Tongue (tissue), 2 donors: ENCODE data around the gene ADCY3. TPM values are rescaled to one million over a fixed set of nuclear protein-coding genes. Genes with fewer than 3 reads are reported as not detected.

Source experiments
- DNase-seq: peaks from one replicate; pipeline ENCODE4 v3.0.0-alpha.2; 2015
- total RNA-seq: library from RNA; depleted of rRNA; stranded (reverse); fragments of >200 nt; gene quantifications from one replicate; pipeline ENCODE4 v1.2.3, GENCODE V29; 2014

Gene ADCY3
- total RNA-seq, 1 donor from 2014 or later, result 27.1 TPM

DNA sequence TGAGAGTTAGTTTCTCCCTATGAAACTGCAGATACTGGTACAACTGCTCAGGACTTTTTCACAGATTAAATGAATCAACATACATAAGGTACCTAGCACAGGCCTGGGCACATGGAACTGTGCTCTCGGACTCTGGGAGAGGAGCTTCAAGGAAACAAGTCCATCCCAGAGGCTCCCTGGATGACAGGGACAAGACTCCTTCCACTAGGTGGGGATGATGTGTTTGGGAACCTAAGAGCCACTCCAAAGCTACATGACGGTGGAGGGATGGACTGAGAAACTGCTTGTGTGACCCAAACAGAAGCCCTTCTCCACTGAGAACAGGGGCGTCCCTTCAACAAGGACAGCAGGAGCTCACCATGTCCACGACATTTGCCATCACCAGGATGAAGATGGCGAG lies 89.7 kb downstream of the ADCY3 start:
- no peak for DNase-seq

DNA sequence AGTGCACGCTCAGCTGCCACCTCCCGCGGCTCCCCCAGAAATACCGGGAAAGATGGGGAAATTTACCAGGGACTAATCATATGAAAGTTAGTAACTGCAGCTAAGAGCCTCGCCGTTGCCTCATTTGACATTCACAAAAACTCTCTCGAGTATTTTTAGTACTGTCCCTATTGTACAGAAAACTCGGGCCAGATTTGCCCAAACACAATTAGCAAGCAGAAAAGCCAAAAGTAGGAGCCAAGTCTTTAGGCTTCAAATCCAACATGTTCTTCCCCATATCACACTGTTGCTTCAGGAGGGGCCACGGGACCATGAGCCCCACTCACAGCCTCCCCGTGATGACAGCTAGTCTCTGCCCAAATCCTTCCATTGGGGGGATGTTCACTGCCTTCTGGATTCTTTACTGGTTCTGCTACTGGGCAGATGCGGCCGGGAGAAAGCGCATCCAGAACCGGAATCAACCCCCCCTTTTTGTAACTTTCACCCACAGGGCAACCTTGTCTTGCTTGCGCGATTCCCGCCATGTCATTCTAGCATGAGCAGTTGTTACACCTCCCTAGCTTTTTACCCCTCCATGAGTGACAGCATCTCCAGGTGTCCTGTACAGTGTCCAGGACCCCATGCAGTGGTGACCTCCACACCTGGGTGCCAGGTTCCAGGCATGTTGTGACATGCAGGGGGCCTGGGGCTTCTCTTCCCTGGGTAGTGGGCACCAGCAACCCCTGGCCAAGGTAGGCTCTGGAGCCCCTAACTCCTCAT lies 91.6 kb downstream of the ADCY3 start:
- no peak for DNase-seq

DNA sequence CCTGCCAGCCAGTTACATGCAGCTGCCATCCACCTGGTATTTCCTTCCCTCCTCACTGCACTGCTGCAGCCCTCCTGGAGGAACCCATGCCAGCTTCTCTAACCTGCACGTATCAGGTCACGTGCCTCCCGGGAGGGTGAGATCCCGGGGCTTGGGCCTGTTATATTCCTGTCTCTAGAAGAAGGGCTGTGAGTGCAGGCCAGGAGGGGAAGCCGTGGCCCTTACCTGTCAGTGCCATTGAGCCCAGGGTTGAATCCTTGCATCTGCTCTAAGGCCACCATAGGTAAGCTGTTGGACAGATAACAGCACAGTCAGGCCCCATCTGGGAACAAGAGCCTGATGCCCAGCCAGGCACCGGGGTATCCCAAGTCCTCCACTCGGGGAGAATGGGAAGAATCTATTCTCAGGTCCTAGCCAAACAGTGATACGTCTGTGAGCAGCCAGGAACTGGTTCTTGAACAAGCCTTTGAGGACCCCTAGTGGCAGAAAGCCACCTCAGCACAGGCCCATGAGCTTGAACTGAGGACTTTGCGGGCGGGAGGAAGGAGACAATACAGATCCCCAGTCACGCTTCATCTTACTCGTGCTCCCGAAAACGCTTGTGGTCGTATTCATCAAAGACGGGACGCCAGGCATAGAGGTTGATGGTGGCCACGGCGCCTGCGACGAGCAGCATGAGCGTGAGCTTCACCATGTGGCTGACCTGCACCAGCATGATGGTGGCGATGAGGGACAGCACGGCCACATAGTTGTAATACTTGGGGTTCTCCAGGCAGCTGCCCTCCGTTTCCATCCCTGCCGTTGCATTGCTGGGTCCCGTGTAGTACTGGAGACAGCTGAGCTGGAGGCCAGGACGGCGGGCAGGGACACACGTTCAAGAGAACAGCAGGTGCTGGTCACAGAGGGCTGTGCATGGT lies 92.5 kb downstream of the ADCY3 start:
- peak; percentile 96 for DNase-seq

DNA sequence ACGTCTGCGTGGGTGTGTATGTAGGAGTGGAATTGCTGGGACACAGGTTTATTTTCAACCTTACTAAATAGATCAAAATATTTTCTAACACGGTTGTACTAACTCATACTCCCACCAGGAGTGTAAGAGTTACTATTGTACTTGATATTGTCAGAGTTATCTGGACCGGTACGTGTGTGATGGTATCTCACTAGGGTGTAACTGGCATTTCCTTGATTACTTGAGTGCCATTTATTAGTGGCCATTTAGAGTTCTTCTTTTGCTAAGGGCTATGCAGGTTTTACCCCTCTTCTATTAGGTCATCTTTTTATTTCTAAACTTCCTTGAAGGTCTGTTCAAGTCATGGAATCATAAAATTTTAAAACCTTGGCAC lies 93.3 kb downstream of the ADCY3 start:
- DNase-seq, result no peak

DNA sequence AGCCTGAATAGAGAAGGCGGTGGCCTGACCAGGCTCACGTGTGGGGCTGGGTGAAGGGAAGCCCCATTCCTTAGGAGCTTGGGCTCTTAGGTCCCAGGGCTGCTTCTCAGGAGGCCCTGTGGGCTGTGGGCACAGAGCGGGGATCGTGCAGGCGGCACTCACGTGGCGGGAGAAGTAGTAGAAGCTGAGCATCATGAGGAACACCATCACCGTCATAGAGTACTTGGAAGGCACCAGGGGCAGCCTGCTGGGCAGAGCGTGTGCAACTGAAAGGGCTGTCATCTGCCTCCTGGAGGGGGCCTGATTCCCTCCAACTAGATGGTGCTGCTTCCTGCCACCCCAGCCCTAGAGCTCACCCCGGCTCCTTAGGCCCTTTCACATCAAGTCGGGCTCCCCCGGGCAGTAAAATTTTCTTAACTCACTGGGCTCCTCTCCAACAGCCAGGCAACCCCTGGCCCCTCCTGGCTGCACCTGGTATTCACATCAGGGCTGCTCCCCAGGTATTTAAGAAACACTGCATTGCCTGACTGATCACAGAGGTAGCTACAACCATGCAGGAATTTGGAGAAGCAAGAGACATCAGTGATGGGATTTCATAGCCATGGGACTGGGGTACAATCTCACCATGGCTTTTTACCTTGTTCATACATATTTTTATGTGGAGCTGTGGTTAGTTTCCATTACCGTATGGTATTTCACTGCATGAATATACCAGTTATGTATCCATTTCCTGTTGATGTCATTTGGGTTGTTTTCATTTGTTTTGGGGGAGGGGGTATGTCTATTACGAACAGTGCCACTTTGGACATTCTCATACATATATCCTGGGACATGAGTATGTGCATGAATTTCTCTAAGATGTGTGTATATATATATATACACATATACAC lies 93.9 kb downstream of the ADCY3 start:
- no peak for DNase-seq

DNA sequence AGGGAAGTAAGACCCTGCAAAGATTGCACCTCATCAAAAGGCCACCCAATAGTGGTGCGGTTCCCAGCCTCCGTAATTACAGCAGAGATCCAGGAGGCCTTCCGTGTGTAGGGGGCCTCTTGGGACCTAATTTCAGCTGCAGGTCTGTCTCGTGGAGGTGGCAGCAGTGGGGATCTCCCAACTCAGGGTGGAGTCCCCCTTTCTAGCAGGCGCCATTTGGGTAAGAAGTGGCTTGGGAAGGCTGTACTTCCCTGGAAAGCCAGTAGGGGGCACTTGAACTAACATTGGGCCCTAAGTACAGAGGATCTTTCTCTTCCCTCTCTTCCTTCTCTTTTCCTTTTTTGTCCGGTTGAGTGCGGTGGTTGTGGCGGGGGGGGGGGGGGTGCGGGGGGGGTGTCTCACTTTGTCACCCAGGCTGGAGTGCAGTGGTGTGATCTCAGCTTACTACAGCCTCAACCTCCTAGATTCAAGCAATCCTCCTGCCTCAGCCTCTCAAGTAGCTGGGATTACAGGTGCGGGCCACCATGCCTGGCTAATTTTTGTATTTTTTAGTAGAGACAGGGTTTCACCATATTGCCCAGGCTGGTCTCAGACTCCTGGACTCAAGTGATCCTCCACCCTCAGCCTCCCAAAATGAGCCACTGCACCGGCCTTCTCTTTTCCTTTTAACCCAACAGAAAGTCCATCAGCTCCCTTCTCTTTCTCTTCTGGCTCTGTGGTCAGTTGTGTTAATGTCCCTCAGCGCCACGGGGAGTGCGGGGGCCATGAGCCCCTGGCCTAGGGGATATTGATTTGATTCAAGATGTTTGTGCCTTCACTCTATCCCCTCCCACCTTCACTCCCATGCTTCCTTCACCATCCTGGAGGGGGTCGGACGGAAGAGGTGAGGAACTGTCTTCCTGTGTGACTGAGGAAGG lies 94.8 kb downstream of the ADCY3 start:
- no peak for DNase-seq

DNA sequence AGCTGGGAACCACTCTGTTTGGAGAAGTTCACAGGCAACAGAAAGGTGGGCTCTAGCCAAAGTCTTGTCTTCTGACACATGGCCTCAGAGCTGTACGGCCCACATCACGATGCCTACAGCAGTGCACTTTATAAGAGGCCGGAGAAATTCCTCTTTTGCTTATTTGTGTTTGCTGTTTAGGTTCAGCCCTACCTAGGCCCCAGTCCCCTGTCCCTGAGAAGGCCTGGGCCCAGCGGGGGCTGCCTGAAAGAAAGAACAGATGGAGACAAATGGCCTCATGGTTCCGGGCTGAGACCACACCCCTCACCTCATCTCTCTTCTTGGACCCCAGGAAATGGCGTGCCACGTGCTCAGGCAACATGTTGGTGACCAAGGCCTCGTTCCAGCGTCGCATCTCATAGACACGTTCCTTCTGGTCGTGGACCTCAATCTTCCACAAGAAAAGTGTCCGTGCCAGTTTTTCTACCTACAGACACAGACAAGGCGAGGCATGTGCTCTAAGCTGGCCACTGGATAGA lies 95.9 kb downstream of the ADCY3 start:
- no peak for DNase-seq

DNA sequence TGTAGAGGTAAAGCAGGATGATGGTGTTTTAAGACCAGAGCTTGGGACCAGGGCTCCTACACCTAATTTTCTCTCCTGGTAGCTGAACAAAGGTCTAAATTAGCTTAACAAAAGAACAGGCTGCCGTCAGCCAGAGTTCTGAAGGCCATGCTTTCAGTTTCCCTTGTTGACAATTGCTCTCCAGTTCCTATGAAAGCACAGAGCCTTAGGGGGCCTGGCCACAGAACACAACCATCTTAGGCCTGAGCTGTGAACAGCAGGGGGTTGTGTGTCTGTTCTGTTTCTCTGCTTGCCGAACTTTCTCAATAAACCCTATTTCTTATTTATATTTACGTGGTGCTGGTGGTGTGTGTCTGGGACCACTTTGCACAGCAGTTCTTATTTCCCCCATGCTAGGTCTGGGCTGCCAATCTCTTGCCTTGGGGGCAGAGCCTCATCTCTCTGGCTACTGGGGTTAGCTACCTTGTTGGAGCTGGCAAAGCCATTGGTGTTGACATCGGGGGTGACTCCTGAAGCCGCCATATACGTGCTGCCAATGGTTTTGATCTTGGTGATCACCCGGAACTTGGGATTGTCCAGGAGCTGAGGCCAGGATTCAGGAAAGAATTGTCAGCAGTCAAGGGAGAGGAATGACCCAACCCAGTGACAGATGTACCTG lies 97.9 kb downstream of the ADCY3 start:
- DNase-seq, result no peak

DNA sequence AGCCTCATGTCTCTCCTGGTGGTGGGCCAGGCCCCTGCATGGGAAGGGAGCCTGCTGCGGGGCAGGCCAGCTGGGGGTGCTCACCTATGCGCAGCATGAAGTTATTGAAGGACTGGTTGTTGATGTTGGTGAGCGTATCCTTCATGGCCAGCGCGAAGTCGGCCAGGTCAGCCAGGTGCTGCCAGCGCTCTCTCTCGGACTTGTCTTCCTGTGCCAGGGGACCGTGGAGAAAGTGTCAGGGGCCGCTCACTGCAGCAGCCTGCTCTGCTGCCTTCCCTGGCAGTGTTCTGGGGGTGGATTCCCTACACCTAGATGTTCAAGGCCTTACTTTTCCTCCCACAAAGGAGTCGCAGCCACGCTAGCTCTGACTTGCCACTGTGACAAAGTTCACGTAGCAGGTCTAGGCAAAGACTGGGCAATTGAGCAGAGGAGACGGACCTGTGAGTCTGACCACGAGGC lies 98.6 kb downstream of the ADCY3 start:
- no peak for DNase-seq

DNA sequence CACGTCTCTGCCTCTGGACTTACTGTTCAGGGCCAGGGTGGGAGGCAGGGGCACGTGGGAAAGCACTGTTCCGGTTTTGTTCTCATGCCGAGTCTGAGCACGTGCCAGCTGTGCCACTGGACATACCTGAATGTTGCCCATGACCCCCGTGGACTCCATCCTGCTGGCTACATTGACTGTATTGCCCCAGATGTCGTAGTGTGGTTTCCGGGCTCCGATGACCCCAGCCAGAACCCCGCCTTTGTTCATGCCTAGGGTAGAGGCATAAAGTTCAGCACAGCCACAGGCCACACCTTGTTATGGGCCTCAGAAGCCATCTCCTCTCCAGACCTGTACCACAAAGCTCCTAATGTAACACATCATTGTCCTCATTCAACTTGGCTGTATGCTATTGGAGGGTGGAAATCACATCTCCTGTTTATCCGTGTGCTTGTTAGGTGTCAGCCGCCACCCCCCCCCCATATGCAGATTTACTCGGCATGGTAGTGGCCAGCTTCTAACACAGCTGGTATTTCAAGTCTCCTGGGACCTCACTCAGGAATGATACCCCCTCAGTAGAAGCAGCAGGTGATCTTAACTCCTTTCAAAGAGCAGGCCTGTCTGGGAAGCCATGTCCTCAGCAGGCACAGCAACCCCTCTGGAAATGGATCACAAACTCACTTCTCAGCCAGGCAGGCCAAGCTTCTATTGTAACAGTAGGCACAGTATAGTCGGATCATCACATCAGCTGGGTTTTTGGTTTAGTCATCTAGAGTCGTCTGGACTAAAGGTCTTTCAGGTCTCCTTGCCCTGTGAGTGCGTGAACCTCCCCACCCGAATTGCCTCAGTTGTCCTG lies 99.2 kb downstream of the ADCY3 start:
- DNase-seq, result no peak

DNA sequence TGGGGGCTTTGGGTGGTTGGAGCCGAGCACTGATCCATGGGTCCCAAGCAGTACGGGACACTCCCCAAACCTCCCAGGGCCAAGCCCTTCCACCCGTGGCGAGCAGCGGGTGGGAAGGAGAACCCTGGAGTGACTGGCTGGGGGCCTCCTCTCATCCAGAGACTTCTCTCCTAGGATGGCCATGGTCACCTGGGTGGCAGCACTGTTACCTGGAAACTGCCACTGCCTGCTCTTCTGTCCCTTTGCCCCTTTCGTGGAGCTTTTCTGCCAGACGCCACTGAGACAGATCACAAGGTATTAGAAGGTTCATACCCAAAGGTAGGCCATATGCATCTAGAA lies 99.9 kb downstream of the ADCY3 start:
- no peak for DNase-seq

DNA sequence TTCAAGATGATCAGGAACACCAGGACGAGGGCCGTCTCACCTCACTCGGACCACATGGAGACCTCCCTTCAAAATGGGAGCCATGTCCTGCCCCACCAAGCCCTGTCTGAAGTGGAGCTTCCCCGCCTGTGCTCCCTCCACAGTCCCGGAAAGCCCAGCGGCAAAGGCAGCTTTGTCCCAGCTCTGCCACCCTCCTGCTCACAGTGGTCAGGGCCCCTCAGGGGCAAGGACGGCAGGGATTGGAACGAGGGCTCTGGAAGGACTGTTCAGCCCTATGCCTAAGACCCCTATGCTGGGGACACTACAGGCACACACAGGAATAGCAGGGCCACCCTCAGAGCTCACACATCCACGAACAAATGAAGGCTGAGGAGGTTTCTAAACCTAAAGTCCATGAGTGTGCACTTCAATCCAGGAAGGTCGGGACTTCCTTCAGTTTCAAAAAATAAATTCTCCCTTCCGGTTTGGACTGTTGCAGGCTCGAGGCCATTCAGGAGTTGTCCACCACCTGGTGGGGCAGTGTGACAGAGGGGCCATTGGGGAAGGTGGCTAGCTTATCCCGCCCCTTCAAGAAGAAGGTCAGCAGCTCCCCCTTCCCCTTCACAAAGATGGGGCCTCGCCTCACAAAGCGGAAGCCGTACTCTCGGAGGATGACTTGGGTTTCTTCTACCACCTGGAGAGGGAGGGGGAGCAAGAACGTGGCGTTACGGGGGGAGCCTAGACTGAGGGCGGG lies 100.4 kb downstream of the ADCY3 start:
- no peak for DNase-seq

DNA sequence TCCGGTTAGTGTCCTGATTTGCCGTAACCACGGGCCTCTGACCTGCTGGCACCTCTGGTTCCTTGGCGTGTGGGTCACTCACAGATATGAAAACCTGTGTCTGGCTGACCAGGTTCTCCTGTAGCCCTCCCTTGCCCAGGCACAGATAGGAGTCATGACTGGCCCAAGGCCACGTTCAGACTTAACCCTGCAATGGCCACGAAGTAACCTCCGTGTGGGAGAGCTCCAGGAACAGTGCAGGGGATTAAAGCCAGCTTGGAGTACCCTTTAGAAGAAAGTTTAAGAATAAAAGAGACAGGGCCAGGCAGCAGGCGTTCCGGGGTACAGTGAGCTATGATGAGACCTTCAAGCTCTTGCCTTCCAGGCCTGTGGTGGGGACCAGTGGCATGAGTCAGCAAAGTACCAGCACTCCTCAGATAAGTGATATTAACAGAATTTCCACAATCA lies 101.3 kb downstream of the ADCY3 start:
- no peak for DNase-seq

DNA sequence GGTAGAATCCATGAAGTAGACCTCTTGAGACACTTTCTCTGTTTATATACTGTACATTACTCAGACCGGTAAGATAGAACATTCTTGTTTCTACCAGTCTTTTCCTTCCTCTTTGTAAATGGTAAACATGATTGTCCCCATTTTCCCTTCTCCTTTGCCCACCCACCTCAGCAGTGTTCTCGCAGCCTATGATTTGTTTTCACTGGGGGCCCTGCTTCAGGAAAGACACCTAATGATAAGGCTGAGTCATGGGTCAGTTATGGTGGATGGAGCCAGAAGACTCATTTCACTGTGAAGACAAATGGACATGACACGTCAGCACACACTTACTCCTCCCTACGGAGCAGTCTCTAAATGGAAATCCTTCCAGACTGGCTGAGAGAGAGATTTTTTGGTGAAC lies 103.2 kb downstream of the ADCY3 start:
- no peak for DNase-seq

DNA sequence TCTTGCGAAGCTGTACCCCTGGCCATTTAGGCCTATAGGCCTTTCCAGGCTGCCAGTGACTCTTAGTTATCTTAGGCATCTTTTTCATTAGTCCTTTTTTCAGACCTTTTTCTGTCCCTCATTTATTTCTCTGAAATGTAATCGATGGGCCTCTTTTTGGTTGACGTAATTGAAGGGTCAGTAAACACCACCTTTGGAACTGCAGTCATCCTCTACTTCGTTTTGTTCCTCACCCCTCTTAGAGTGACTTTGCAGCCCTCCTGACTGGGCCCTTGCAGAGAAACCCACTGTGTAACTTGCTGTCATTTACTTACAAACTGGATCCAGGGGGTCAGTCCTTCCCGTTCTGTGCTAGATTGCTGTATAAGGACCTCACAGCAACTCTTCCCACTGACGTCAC lies 103.6 kb downstream of the ADCY3 start:
- DNase-seq, result no peak

DNA sequence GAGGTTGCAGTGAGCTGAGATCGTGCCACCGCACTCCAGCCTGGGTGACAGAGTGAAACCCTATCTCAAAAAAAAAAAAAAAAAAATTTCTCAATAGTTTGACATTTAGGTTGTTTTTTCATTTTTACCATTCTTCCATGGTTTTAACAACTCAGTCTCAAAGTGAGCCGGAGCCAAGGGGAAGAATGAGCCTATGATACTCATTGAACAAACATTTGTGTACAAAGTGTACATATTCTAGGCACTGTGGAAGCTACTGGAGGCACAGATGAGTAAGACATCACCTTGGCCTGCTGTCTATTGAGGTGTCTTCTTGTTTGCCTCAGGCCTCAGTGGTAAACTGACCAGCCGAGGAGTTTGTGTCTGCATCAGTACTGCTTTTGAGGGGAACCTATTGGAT lies 104.9 kb downstream of the ADCY3 start:
- no peak for DNase-seq

DNA sequence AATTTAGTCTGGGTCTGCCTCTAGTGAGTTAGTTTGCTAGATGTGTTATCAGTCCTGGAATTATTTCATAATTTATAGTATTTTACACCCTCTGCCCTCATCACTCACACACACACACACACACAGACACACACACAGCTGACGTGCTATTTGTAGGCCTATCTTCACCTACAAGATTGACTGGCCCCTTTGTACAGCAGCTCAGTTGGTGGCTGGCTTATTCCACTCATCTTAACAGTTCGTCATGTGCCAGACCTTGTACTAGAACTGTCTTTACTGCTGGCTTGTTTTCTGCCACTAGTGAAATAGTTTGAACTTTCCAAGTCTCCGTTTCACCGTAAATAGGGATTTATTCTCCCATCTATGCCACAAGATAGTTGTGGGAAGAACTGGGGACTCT lies 105.5 kb downstream of the ADCY3 start:
- peak; percentile 47 for DNase-seq

DNA sequence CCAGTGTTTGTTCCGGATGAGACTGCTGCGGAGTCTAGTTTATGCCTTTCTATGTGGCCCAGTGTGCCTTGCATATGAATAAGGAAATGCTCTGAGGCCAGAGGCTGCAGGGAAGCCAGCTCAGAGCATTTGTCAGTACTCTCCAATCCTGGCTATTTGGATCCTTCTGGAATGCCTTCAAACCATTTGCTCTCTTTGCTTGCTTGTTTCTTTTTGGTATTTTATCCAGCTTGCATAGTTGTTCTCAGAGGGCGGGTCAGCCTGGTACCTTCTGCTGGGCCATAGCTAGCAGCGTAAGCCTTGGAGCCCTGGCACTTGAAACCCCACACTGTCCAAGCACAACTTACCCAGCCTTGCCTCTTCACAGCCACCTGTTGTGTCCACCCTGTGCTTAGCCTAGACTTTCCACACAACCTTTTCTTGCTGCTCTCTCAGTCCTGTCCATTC lies 106.3 kb downstream of the ADCY3 start:
- DNase-seq, result peak; percentile 61
